Stomach smooth muscle (tissue), 2 donors: ENCODE data around the gene OPHN1.

ENCODE experiments used
- H3K27ac ChIP-seq: one replicate; pipeline ENCODE4 v1.7.0; 2013; ENCODE audit warnings: mild to moderate bottlenecking, low read length, inconsistent platforms
- H3K27me3 ChIP-seq, 2 donors: one replicate each; pipeline ENCODE4 v1.7.0; 2013; ENCODE audit warnings: low read length in 2 of 2; ENCODE audit not compliant: insufficient read depth in 2 of 2, control insufficient read depth in 1 of 2
- H3K36me3 ChIP-seq, 2 donors: one replicate each; pipeline ENCODE4 v1.7.0; 2013; ENCODE audit warnings: low read length in 2 of 2; ENCODE audit not compliant: control insufficient read depth in 2 of 2, insufficient read depth in 2 of 2
- H3K4me1 ChIP-seq: one replicate; pipeline ENCODE4 v1.7.0; 2013; ENCODE audit warnings: low read length; ENCODE audit not compliant: control insufficient read depth, insufficient read depth
- H3K4me3 ChIP-seq, 2 donors: one replicate each; pipeline ENCODE4 v1.7.0; 2013; ENCODE audit warnings: low read length in 2 of 2
- H3K9ac ChIP-seq, 2 donors: one replicate each; pipeline ENCODE4 v1.7.0; 2013; ENCODE audit warnings: low read length in 2 of 2, mild to moderate bottlenecking in 1 of 2
- H3K9me3 ChIP-seq, 2 donors: one replicate each; pipeline ENCODE4 v1.7.0; 2013; ENCODE audit warnings: low read length in 2 of 2; ENCODE audit not compliant: control insufficient read depth in 2 of 2
- donor health status: healthy.
- donor health status: Pancreatic carcinoma.

The OPHN1 gene

GRCh38 chrX:68261060-68261672, 172.1 kb downstream of the OPHN1 start:
- Histone ChIP-seq H3K27me3 (no peaks in the 10 kb centered on the region), H3K4me3 (no peak overlapping the region), H3K9me3 (no peaks in the 10 kb centered on the region), H3K4me1 (no peaks in the 10 kb centered on the region), H3K36me3 (no peaks in the 10 kb centered on the region), H3K27ac (no peak overlapping the region), H3K9ac (no peak overlapping the region)

- peaks cover 0 to 2% of the 10 kb centered on the region in 2 donors for H3K27me3 ChIP-seq
- H3K27ac ChIP-seq: no peak overlapping the region
Observed at GRCh38 chrX:68256990-68257389, 176.3 kb downstream of the OPHN1 start.

GRCh38 chrX:68254738-68255645, 178.3 kb downstream of the OPHN1 start:
- Histone ChIP-seq H3K9ac (no peak overlapping the region), H3K4me3 (no peak overlapping the region), H3K4me1 (no peaks in the 10 kb centered on the region), H3K27me3 (peaks cover 0 to 2% of the 10 kb centered on the region in 2 donors), H3K27ac (no peak overlapping the region), H3K36me3 (no peaks in the 10 kb centered on the region), H3K9me3 (no peaks in the 10 kb centered on the region)

More at GRCh38 chrX:68256990-68257389, 176.3 kb downstream of the OPHN1 start:
- Histone ChIP-seq H3K9ac (no peak overlapping the region), H3K4me3 (no peak overlapping the region), H3K36me3 (no peaks in the 10 kb centered on the region), H3K9me3 (no peaks in the 10 kb centered on the region), H3K4me1 (no peaks in the 10 kb centered on the region)

- Histone ChIP-seq H3K27ac (no peak overlapping the region), H3K27me3 (peaks cover 0 to 2% of the 10 kb centered on the region in 2 donors), H3K9me3 (no peaks in the 10 kb centered on the region), H3K4me1 (no peaks in the 10 kb centered on the region), H3K9ac (no peak overlapping the region), H3K4me3 (no peak overlapping the region), H3K36me3 (no peaks in the 10 kb centered on the region)
Observed at GRCh38 chrX:68252664-68253063, 180.6 kb downstream of the OPHN1 start.

- H3K27ac ChIP-seq: no peak overlapping the region
- H3K9ac ChIP-seq: no peak overlapping the region
- H3K4me3 ChIP-seq: no peak overlapping the region
- no peaks in the 10 kb centered on the region for H3K36me3 ChIP-seq
- H3K27me3 ChIP-seq: peaks cover 0 to 2% of the 10 kb centered on the region in 2 donors
- H3K4me1 ChIP-seq: no peaks in the 10 kb centered on the region
- no peaks in the 10 kb centered on the region for H3K9me3 ChIP-seq
Observed at GRCh38 chrX:68249903-68250302, 183.4 kb downstream of the OPHN1 start.

GRCh38 chrX:68249401-68249831, 183.9 kb downstream of the OPHN1 start:
- H3K4me1 ChIP-seq: no peaks in the 10 kb centered on the region
- H3K9me3 ChIP-seq: no peaks in the 10 kb centered on the region
- no peak overlapping the region for H3K27ac ChIP-seq
- H3K36me3 ChIP-seq: no peaks in the 10 kb centered on the region
- H3K9ac ChIP-seq: no peak overlapping the region
- peaks cover 0 to 2% of the 10 kb centered on the region in 2 donors for H3K27me3 ChIP-seq
- H3K4me3 ChIP-seq: no peak overlapping the region

- no peak overlapping the region for H3K9ac ChIP-seq
- H3K36me3 ChIP-seq: no peaks in the 10 kb centered on the region
- no peak overlapping the region for H3K27ac ChIP-seq
- no peaks in the 10 kb centered on the region for H3K27me3 ChIP-seq
- no peaks in the 10 kb centered on the region for H3K4me1 ChIP-seq
- no peaks in the 10 kb centered on the region for H3K9me3 ChIP-seq
- no peak overlapping the region for H3K4me3 ChIP-seq
Observed at GRCh38 chrX:68238568-68238967, 194.7 kb downstream of the OPHN1 start.

GRCh38 chrX:68234171-68234910, 199.0 kb downstream of the OPHN1 start:
- Histone ChIP-seq H3K36me3 (no peaks in the 10 kb centered on the region), H3K9me3 (no peaks in the 10 kb centered on the region), H3K9ac (no peak overlapping the region), H3K27me3 (no peaks in the 10 kb centered on the region), H3K4me1 (no peaks in the 10 kb centered on the region), H3K4me3 (no peak overlapping the region), H3K27ac (no peak overlapping the region)

- Histone ChIP-seq H3K9ac (no peak overlapping the region), H3K9me3 (no peaks in the 10 kb centered on the region), H3K27me3 (no peaks in the 10 kb centered on the region), H3K36me3 (no peaks in the 10 kb centered on the region), H3K4me1 (no peaks in the 10 kb centered on the region), H3K4me3 (no peak overlapping the region), H3K27ac (no peak overlapping the region)
Observed at GRCh38 chrX:68232206-68232605, 201.1 kb downstream of the OPHN1 start.

GRCh38 chrX:68209008-68209407, 224.3 kb downstream of the OPHN1 start:
- Histone ChIP-seq H3K4me1 (no peaks in the 10 kb centered on the region), H3K27me3 (peaks cover 0 to 3% of the 10 kb centered on the region in 2 donors), H3K4me3 (no peak overlapping the region), H3K9ac (no peak overlapping the region), H3K27ac (no peak overlapping the region), H3K36me3 (peaks cover 3 to 4% of the 10 kb centered on the region in 2 donors), H3K9me3 (no peaks in the 10 kb centered on the region)
